Activated naive CD4-positive, alpha-beta T cell treated with anti-CD3 and anti-CD28 coated beads, Interleukin-2, amount 50 U/mL, for 72 hours (primary cell): ENCODE results near the gene KCNK6. TPM values are rescaled to one million over a fixed set of nuclear protein-coding genes. Genes with fewer than 3 reads are reported as not detected.

Experiments
- ATAC-seq, 2 donors: fragments of 150-1000 bp; cut with Tn5 transposase; 2 replicates each; pipeline ENCODE4 v1.10.0; 2021; ENCODE audit warnings: mild to moderate bottlenecking in 2 of 2, moderate library complexity in 2 of 2
- DNase-seq, 2 donors: peaks; one replicate each; pipeline ENCODE4 v3.0.0; 2021 to 2022; ENCODE audit warnings: low spot score in 2 of 2
- H3K27ac Mint-ChIP-seq, 2 donors: one replicate each; pipeline ENCODE4 v1.8.0; 2022; ENCODE audit warnings: mild to moderate bottlenecking in 2 of 2, mixed read lengths in 2 of 2
- H3K36me3 Mint-ChIP-seq, 2 donors: one replicate each; pipeline ENCODE4 v1.8.0; 2022; ENCODE audit warnings: mixed read lengths in 2 of 2
- H3K9me3 Mint-ChIP-seq, 2 donors: one replicate each; pipeline ENCODE4 v1.8.0; 2022; ENCODE audit warnings: mixed read lengths in 2 of 2
- total RNA-seq, 2 donors: library from RNA; stranded (reverse); gene quantifications; one replicate each; pipeline ENCODE4 v1.2.3, GENCODE V29; 2022

Gene KCNK6
- total RNA-seq, 2 donors from 2014 or later, result 10.7 to 12.1 TPM

DNA sequence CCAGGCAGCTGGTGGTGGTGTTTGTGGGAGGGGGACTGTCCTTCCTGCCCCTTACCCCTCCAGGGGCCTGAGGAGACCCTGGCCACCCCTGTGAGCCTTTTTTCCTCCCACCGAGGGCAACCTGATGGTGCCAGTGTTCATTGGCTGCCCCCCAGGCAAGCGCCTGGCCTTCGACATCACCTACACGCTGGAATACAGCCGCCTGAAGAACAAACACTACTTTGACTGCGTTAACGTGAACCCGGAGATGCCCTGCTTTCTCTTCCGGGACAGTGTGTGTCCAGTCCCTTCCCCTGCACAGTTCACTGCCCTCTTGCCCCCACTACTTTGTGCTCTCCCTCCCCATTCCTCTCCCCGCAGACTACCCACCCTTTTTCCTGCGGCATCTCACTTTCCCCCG, 47.4 kb downstream of the KCNK6 start:
- DNase-seq (no peak), ATAC-seq (no peak)
- Mint-ChIP-seq H3K9me3 (no peaks in the 10 kb centered on the region), H3K36me3 (no peaks in the 10 kb centered on the region), H3K27ac (no peak overlapping the region)

- Mint-ChIP-seq H3K36me3 (peaks cover 2% of the 10 kb centered on the region in 2 donors), H3K27ac (no peak overlapping the region), H3K9me3 (no peaks in the 10 kb centered on the region)
- DNase-seq (no peak), ATAC-seq (no peak)
Observed at GRCh38 chr19:38369584-38369983, 49.9 kb downstream of the KCNK6 start.

DNA sequence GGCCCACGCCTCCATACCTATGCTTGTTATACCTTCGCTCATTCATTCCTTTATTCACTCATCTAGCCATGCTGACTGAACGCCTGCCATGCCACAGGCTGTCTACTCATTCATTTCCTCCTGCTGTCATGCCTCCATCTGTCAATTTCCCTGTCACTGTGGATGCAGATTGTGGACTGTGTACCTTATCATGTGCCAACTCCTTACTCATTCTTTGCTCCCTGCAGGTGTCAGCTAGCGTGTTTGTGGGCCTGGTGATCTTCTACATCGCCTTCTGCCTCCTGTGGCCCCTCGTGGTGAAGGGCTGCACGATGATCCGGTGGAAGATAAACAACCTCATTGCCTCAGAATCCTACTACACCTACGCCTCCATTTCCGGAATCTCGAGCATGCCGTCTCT, 50.7 kb downstream of the KCNK6 start:
- DNase-seq (no peak), ATAC-seq (no peak)
- H3K27ac Mint-ChIP-seq, result no peak overlapping the region
- H3K36me3 Mint-ChIP-seq, result peaks cover 9% of the 10 kb centered on the region in 2 donors
- H3K9me3 Mint-ChIP-seq, result no peaks in the 10 kb centered on the region

- ATAC-seq, result no peak
- peaks cover 15% of the 10 kb centered on the region in 2 donors for H3K36me3 Mint-ChIP-seq
- no peak overlapping the region for H3K27ac Mint-ChIP-seq
- no peak for DNase-seq
- no peaks in the 10 kb centered on the region for H3K9me3 Mint-ChIP-seq
Observed at GRCh38 chr19:38371081-38371480, 51.4 kb downstream of the KCNK6 start.

DNA sequence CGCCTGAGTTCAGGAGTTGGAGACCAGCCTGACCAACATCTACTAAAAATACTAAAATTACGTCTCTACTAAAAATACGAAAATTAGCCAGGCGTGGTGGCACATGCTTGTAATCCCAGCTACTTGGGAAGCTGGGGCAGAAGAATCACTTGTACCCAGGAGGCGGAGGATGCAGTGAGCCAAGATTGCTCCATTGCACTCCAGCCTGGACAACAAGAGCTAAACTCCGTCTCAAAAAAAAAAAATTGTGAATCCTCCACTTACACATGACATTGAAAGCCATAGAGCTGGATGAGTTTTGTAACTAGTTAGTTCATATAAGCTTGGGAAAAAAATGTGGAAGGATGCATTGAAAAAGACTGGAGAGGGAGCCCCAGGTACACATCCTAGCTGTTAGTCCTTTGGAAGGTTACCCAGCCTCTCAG, 54.3 kb downstream of the KCNK6 start:
- DNase-seq (no peak), ATAC-seq (no peak)
- H3K27ac Mint-ChIP-seq, result peak overlapping the region; percentile 90 to 99
- no peaks in the 10 kb centered on the region for H3K9me3 Mint-ChIP-seq
- H3K36me3 Mint-ChIP-seq, result peaks cover 24 to 25% of the 10 kb centered on the region in 2 donors

DNA sequence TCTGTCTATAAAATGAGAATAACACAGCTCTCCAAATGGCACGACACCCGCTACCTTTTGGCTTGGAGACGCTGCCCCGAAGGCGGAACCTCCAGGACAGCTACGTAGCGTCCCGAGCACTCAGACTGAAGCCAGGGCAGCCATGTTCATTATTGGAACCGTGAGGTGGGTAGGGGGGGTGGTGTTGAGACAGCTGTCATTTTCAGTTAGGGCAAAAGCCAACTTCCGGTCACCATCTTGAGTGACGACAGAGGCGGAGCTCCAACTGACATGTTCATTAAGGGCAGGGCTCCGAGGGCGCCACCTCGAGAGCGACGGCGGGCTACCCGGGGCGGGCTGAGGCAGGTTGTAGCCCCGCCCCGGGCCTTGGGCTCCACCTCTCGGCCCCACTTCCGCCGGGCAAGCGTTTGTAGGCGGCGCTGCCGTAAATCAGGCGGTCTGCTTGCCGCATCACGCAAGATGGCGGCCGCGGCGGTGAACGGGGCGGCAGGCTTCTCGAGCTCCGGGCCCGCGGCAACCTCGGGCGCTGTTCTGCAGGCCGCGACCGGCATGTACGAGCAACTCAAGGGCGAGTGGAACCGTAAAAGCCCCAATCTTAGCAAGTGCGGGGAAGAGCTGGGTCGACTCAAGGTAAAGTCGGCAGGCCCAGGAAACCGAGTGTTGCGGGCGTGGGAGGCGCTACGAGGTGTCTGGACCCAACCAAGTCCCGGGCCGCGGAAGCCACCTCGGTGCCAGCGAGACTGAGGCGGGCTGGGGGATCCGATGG, 54.9 kb downstream of the KCNK6 start, which contains the start of gene PSMD8:
PSMD8 (plus strand) TSS at position 240 of the 766 bp plus-strand sequence; CDS start at position 271, 31 bp downstream.
- DNase-seq (peak; percentile 98 to 99), ATAC-seq (peak; percentile 97 to 99)
- H3K9me3 Mint-ChIP-seq, result no peaks in the 10 kb centered on the region
- H3K36me3 Mint-ChIP-seq, result peaks cover 29 to 30% of the 10 kb centered on the region in 2 donors
- H3K27ac Mint-ChIP-seq, result peak within 1 kb of the TSS; percentile 99 to 100

GRCh38 chr19:38375098-38375493, 55.5 kb downstream of the KCNK6 start:
- ATAC-seq, result peak in 1 of 2 donors; percentile 3

GRCh38 chr19:38375748-38376147, 56.1 kb downstream of the KCNK6 start:
- Mint-ChIP-seq H3K36me3 (peaks cover 38 to 39% of the 10 kb centered on the region in 2 donors), H3K27ac (peak overlapping the region; percentile 99 to 100), H3K9me3 (no peaks in the 10 kb centered on the region)
- DNase-seq, result no peak
- ATAC-seq, result no peak

More at GRCh38 chr19:38375098-38375493, 55.5 kb downstream of the KCNK6 start:
- Mint-ChIP-seq H3K27ac (peak overlapping the region; percentile 99 to 100), H3K36me3 (peaks cover 33 to 34% of the 10 kb centered on the region in 2 donors), H3K9me3 (no peaks in the 10 kb centered on the region)
- DNase-seq, result no peak

DNA sequence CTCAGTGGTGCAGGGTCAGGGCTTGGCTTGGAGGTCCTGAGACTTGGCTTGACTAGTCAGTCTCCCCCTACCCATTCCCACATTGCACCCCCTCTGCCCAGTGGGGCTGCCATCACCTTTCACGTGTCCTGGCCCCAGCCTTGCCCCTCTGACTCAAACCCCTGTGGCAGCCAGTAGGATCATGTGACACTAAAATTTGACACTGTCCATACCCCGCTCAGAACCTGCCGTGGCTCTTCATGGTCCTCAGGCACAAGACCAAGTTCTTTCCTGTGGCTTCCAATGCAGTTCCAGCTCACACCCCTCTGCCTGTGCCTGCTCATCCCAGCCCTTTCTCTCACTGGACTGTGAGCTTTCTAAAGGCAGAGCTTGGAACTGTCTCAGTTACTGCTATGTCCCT, 56.9 kb downstream of the KCNK6 start:
- no peak for ATAC-seq
- Mint-ChIP-seq H3K36me3 (peaks cover 41 to 47% of the 10 kb centered on the region in 2 donors), H3K9me3 (no peaks in the 10 kb centered on the region), H3K27ac (peak overlapping the region in 1 of 2 donors; percentile 81)
- DNase-seq, result no peak

DNA sequence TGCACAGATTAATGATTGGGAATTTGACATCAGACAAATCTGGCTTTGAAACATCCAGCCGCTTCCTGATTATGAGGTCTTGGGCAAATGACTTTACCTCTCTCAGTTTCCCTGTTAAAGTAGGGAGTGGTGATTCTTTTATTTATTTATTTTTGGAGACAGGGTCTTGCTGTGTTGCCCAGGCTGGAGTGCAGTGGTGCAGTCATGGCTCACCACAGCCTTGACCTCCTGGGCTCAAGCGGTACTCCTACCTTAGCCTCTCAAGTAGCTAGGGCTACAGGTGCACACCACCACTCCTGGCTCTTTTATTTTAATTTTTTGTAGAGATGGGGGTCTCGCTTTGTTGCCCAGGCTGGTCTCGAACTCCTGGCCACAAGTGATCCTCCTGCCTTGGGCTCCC, 57.4 kb downstream of the KCNK6 start:
- no peaks in the 10 kb centered on the region for H3K9me3 Mint-ChIP-seq
- no peak for DNase-seq
- no peak for ATAC-seq
- peaks cover 44 to 52% of the 10 kb centered on the region in 2 donors for H3K36me3 Mint-ChIP-seq
- no peak overlapping the region for H3K27ac Mint-ChIP-seq

GRCh38 chr19:38378866-38379265, 59.2 kb downstream of the KCNK6 start:
- Mint-ChIP-seq H3K9me3 (no peaks in the 10 kb centered on the region), H3K36me3 (peaks cover 56 to 67% of the 10 kb centered on the region in 2 donors), H3K27ac (peak overlapping the region in 1 of 2 donors; percentile 36)
- no peak for ATAC-seq
- DNase-seq, result no peak

- Mint-ChIP-seq H3K27ac (no peak overlapping the region), H3K36me3 (peaks cover 54 to 65% of the 10 kb centered on the region in 2 donors), H3K9me3 (no peaks in the 10 kb centered on the region)
- no peak for ATAC-seq
- DNase-seq, result no peak
Observed at GRCh38 chr19:38381138-38381537, 61.5 kb downstream of the KCNK6 start.

Other genes with a start within 250 kb of the KCNK6 start
- gene DPF1, start 95.6 kb upstream of the KCNK6 start, total RNA-seq, result 1 to 10 TPM in 1 of 2 donors, not detected in 1; 2.1 TPM
- gene PPP1R14A, start 63.5 kb upstream of the KCNK6 start, total RNA-seq, result under 1 TPM; 0.46 to 0.74 TPM
- 100 to 1,000 TPM in 1 of 2 donors, 10 to 100 TPM in 1; 43.0 to 101 TPM for gene SPINT2, start 55.3 kb upstream of the KCNK6 start, total RNA-seq
- gene C19orf33, start 15.6 kb upstream of the KCNK6 start, total RNA-seq, result not detected
- gene YIF1B, start 3.9 kb upstream of the KCNK6 start, total RNA-seq, result 10 to 100 TPM; 82.1 to 90.0 TPM
- gene CATSPERG, start 16.0 kb downstream of the KCNK6 start, total RNA-seq, result 10 to 100 TPM in 1 of 2 donors, 1 to 10 TPM in 1; 4.1 to 22.8 TPM
- 100 to 1,000 TPM; 189 to 203 TPM for gene PSMD8, start 54.7 kb downstream of the KCNK6 start, total RNA-seq
- 1 to 10 TPM in 1 of 2 donors, not detected in 1; 1.2 TPM for gene GGN, start 68.2 kb downstream of the KCNK6 start, total RNA-seq
- 1 to 10 TPM; 3.5 to 6.7 TPM for gene SPRED3, start 68.9 kb downstream of the KCNK6 start, total RNA-seq
- gene FAM98C, start 83.2 kb downstream of the KCNK6 start, total RNA-seq, result 10 to 100 TPM; 28.4 to 33.1 TPM
- gene RASGRP4, start 106.4 kb downstream of the KCNK6 start, total RNA-seq, result 1 to 10 TPM; 2.3 to 8.3 TPM
- gene RYR1, start 113.8 kb downstream of the KCNK6 start, total RNA-seq, result 1 to 10 TPM; 2.9 to 5.0 TPM